A673 (cell line): ENCODE measurements around the gene INTS11. TPM values are rescaled to one million over a fixed set of nuclear protein-coding genes. Genes with fewer than 3 reads are reported as not detected.

Experiments
- BruUV-seq: library from RNA; stranded (reverse); fragments of 400-500 nt; replicated peaks from 2 replicates; lab custom pipeline; 2021; lab: Mats Ljungman, UMichigan
- CTCF ChIA-PET: fragments of 300-600 bp; sonication (Branson Sonifier 250); formaldehyde crosslinking; loops from one replicate; lab custom pipeline; 2022; ENCODE audit warnings: antibody characterized with exemption; lab: Charles Lee
- POLR2A ChIA-PET: fragments of 300-600 bp; sonication (Branson Sonifier 250); formaldehyde crosslinking; loops from one replicate; lab custom pipeline; 2022; ENCODE audit warnings: antibody characterized with exemption; ENCODE audit not compliant: low non-redundant PET; lab: Charles Lee
- DNase-seq: peaks from one replicate; pipeline ENCODE4 v3.0.0-alpha.2; 2015; ENCODE audit warnings: low spot score
- H3K27ac ChIP-seq: fragments of 200-600 bp; sonication (generic); 2 replicates; pipeline ENCODE4 v1.5.1; 2016; ENCODE audit warnings: mixed run types, low read depth, mild to moderate bottlenecking, mixed read lengths, antibody characterized with exemption, low read length; ENCODE audit not compliant: poor library complexity, severe bottlenecking
- H3K27me3 ChIP-seq: fragments of 200-600 bp; sonication (generic); replicated peaks from 2 replicates; pipeline ENCODE4 v1.6.1; 2017; ENCODE audit warnings: mixed run types, low read depth, mild to moderate bottlenecking, mixed read lengths, antibody characterized with exemption, low read length; ENCODE audit not compliant: insufficient read depth, poor library complexity
- H3K36me3 ChIP-seq: fragments of 200-600 bp; sonication (generic); 2 replicates; pipeline ENCODE4 v1.6.1; 2016; ENCODE audit warnings: mixed run types, mild to moderate bottlenecking, mixed read lengths, antibody characterized with exemption, low read length; ENCODE audit not compliant: insufficient read depth, poor library complexity, severe bottlenecking
- H3K4me1 ChIP-seq: fragments of 200-600 bp; sonication (generic); 2 replicates; pipeline ENCODE4 v1.6.1; 2017; ENCODE audit warnings: mixed run types, mild to moderate bottlenecking, mixed read lengths, antibody characterized with exemption, low read length; ENCODE audit not compliant: insufficient read depth, poor library complexity, severe bottlenecking
- H3K4me3 ChIP-seq: fragments of 200-600 bp; sonication (generic); 2 replicates; pipeline ENCODE4 v1.5.1; 2016; ENCODE audit warnings: low read depth, mixed run types, mild to moderate bottlenecking, mixed read lengths, low read length; ENCODE audit not compliant: poor library complexity, severe bottlenecking
- H3K9me3 ChIP-seq: fragments of 200-600 bp; sonication (generic); 2 replicates; pipeline ENCODE4 v1.6.1; 2016; ENCODE audit warnings: mixed run types, low read depth, mild to moderate bottlenecking, mixed read lengths, antibody characterized with exemption, low read length; ENCODE audit not compliant: poor library complexity, severe bottlenecking
- CTCF ChIP-seq: fragments of 300-800, 200-600 bp; sonication (generic); conservative IDR thresholded peaks from 2 replicates; pipeline ENCODE4 v1.5.1; 2017; ENCODE audit warnings: low read depth, mild to moderate bottlenecking, antibody characterized with exemption, low read length, moderate library complexity, mixed read lengths
- EZH2 ChIP-seq: fragments of 200-600 bp; sonication (generic); IDR thresholded peaks from 2 replicates; pipeline ENCODE4 v1.6.1; 2017; ENCODE audit warnings: borderline replicate concordance, low read depth, mild to moderate bottlenecking, mixed read lengths, antibody characterized with exemption, low read length; ENCODE audit not compliant: poor library complexity, severe bottlenecking
- intact Hi-C: fragments of 100-400 bp; cut with micrococcal nuclease; formaldehyde crosslinking; loops from one replicate; pipeline ENCODE4 v1.10.0; 2022; ENCODE audit not compliant: unreplicated experiment
- total RNA-seq: library from RNA; stranded (reverse); gene quantifications from 2 replicates; pipeline ENCODE4 v1.2.3, GENCODE V29; 2021

INTS11 gene
- total RNA-seq, 1 experiment from 2014 or later, result 156 TPM

DNA sequence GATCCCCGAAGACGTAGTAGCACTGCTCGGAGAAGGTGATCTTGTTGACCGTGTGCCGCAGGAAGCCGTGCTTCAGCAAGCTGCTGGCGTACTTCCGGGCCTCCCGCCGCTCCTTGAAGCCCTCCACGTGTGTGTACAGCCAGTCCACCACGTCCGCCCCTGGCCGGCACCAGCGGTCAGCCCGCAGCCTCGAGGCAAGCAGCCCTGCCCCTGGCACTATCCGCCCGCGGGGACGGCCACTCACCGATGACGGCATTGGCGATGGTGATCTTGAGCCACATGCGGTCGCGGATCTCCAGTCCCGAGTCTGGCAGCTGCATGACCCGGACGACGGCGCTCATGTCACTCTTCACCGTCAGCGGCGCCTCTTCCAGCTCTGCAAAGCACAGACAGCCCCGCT lies 13.8 kb upstream of the INTS11 start:
- ChIA-PET CTCF (no interaction called here), POLR2A (no interaction called here)
- intact Hi-C loops, result no loop called here
- Histone ChIP-seq H3K4me1 (no peaks in the 10 kb centered on the region), H3K27me3 (no peaks in the 10 kb centered on the region), H3K9me3 (no peaks in the 10 kb centered on the region), H3K27ac (no peak overlapping the region), H3K4me3 (no peak overlapping the region), H3K36me3 (peaks cover 9% of the 10 kb centered on the region)
- no TSS peak for BruUV-seq
- TF ChIP-seq EZH2 (no peak), CTCF (no peak)
- DNase-seq, result no peak

GRCh38 chr1:1337793-1338147 lies 13.3 kb upstream of the INTS11 start:
- POLR2A ChIA-PET, result no interaction called here

DNA sequence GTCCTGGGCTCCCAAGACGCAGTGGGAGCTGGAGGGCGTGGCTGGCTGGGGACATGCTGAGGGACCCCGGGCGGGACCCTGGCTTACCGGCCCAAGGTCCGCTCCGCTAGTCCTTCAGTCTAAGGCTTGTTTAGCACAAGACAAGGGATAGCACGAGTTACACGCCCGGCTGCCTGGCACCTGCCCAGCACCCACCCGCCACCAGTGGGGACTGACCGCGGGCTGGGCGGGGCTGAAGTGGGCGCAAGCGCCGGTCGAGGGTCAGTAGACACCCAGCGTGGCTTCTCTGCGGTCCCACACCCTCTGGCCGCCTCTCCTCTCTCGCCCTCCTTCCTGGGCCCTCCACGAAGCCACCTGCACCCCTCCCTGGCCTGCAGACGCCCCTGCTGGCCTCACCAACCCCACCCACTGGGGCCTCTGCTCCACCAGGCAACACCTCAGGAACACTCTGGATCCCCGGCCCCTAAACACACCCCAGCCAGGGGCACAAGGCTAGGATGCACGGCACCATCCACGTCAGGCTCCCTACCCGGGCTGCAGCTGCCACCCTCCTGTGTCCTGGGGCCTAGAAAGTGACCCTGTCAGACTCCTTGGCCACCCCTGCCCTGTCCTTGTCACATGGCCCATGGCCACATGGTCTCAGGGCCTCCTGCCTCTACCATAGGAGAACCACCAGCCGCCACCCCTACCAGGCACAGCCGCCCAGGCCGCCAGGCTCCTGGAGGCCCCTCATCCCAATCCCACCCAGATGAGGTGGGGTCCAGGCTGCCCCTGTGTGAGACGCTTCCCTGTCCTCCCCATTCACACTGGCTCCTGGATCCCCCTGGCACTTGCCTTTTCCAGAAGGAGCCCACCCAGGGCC lies 12.7 kb upstream of the INTS11 start:
- ChIA-PET CTCF (no interaction called here), POLR2A (no interaction called here)

More at GRCh38 chr1:1337793-1338147, 13.3 kb upstream of the INTS11 start:
- no peaks in the 10 kb centered on the region for H3K4me1 ChIP-seq
- no peaks in the 10 kb centered on the region for H3K27me3 ChIP-seq
- CTCF ChIA-PET, result no interaction called here
- TF ChIP-seq EZH2, result no peak
- TF ChIP-seq CTCF, result no peak
- no peaks in the 10 kb centered on the region for H3K9me3 ChIP-seq
- H3K36me3 ChIP-seq, result peaks cover 9% of the 10 kb centered on the region
- H3K4me3 ChIP-seq, result no peak overlapping the region
- no TSS peak for BruUV-seq
- intact Hi-C loops, result no loop called here
- DNase-seq, result no peak
- H3K27ac ChIP-seq, result no peak overlapping the region

More for the DNA sequence above, 12.7 kb upstream of the INTS11 start:
- BruUV-seq, result no TSS peak
- H3K27me3 ChIP-seq, result no peaks in the 10 kb centered on the region
- H3K27ac ChIP-seq, result no peak overlapping the region
- H3K36me3 ChIP-seq, result peaks cover 9% of the 10 kb centered on the region
- intact Hi-C loops, result no loop called here
- DNase-seq, result no peak
- no peak overlapping the region for H3K4me3 ChIP-seq
- TF ChIP-seq CTCF (no peak), EZH2 (no peak)
- no peaks in the 10 kb centered on the region for H3K9me3 ChIP-seq
- no peaks in the 10 kb centered on the region for H3K4me1 ChIP-seq
